Loucy (cell line): Measurements from ENCODE around the gene SHROOM3.
A peak's percentile ranks its signal among the peaks of the same experiment; 100 is the strongest.

Experiments
- H2AFZ ChIP-seq: fragments of 200-600 bp; sonication (generic); 2 replicates; pipeline ENCODE4 v1.6.0; 2016; ENCODE audit warnings: antibody characterized with exemption, mild to moderate bottlenecking, low read length, moderate library complexity
- H3F3A ChIP-seq: fragments of 200-600 bp; 2 replicates; pipeline ENCODE4 v1.6.0; 2016; ENCODE audit warnings: antibody characterized with exemption, low read depth, mild to moderate bottlenecking
- H3K27me3 ChIP-seq: fragments of 200-600 bp; sonication (generic); 2 replicates; pipeline ENCODE4 v1.6.1; 2014; ENCODE audit warnings: low read length, mild to moderate bottlenecking; ENCODE audit not compliant: insufficient read depth, poor library complexity, severe bottlenecking
- H3K36me3 ChIP-seq: fragments of 200-600 bp; sonication (generic); 2 replicates; pipeline ENCODE4 v1.6.1; 2016; ENCODE audit warnings: low read length; ENCODE audit not compliant: insufficient read depth
- H3K4me1 ChIP-seq: fragments of 200-600 bp; sonication (generic); 2 replicates; pipeline ENCODE4 v1.5.1; 2014; ENCODE audit warnings: low read length, mild to moderate bottlenecking; ENCODE audit not compliant: insufficient read depth, poor library complexity, severe bottlenecking
- H3K4me2 ChIP-seq: fragments of 200-600 bp; sonication (generic); 2 replicates; pipeline ENCODE4 v1.6.0; 2014; ENCODE audit warnings: antibody characterized with exemption, low read length, low read depth, mild to moderate bottlenecking; ENCODE audit not compliant: poor library complexity, severe bottlenecking
- H3K4me3 ChIP-seq: fragments of 200-600 bp; sonication (generic); 2 replicates; pipeline ENCODE4 v1.5.1; 2014; ENCODE audit warnings: low read length, mild to moderate bottlenecking, mixed read lengths; ENCODE audit not compliant: poor library complexity, severe bottlenecking
- H3K79me2 ChIP-seq: fragments of 200-600 bp; sonication (generic); 2 replicates; pipeline ENCODE4 v1.6.1; 2014; ENCODE audit warnings: low read length; ENCODE audit not compliant: insufficient read depth
- H3K9ac ChIP-seq: fragments of 200-600 bp; sonication (generic); 2 replicates; pipeline ENCODE4 v1.6.0; 2014; ENCODE audit warnings: mild to moderate bottlenecking, low read depth, low read length, moderate library complexity; ENCODE audit not compliant: poor library complexity, severe bottlenecking
- H3K9me2 ChIP-seq: fragments of 200-600 bp; sonication (generic); replicated peaks from 2 replicates; pipeline ENCODE4 v1.6.1; 2016; ENCODE audit warnings: low read depth, low read length, mixed read lengths
- H3K9me3 ChIP-seq: fragments of 200-600 bp; sonication (generic); 2 replicates; pipeline ENCODE4 v1.6.1; 2014; ENCODE audit warnings: mild to moderate bottlenecking, antibody characterized with exemption, low read length, low read depth; ENCODE audit not compliant: insufficient read depth
- H4K20me1 ChIP-seq: fragments of 200-600 bp; sonication (generic); 2 replicates; pipeline ENCODE4 v1.6.0; 2014; ENCODE audit warnings: antibody characterized with exemption, low read length, mild to moderate bottlenecking; ENCODE audit not compliant: insufficient read depth, poor library complexity, severe bottlenecking
- EZH2phosphoT487 ChIP-seq: fragments of 200-600 bp; IDR thresholded peaks from 2 replicates; pipeline ENCODE4 v1.6.1; 2018; ENCODE audit warnings: antibody characterized with exemption, mild to moderate bottlenecking, moderate library complexity, borderline replicate concordance
- TF ChIP-seq, protein P1 (sequence below): fragments of 200-600 bp; sonication (generic); conservative IDR thresholded peaks from 2 replicates; pipeline ENCODE4 v1.5.1; 2014; ENCODE audit warnings: mild to moderate bottlenecking, antibody characterized with exemption, low read length

SHROOM3 gene

GRCh38 chr4:76615999-76616398, 181.0 kb downstream of the SHROOM3 start:
- Histone ChIP-seq H3K4me3 (no peak overlapping the region), H3K9me3 (no peaks in the 10 kb centered on the region), H2AFZ (no peak overlapping the region), H3K4me1 (peaks cover 7% of the 10 kb centered on the region), H3K27me3 (no peaks in the 10 kb centered on the region), H3F3A (no peaks in the 10 kb centered on the region), H3K79me2 (no peaks in the 10 kb centered on the region), H3K9ac (no peak overlapping the region), H3K4me2 (no peak overlapping the region), H3K36me3 (no peaks in the 10 kb centered on the region), H4K20me1 (no peaks in the 10 kb centered on the region), H3K9me2 (no peaks in the 10 kb centered on the region)
- TF ChIP-seq EZH2phosphoT487 = no peak
- TF ChIP-seq, protein P1, sequence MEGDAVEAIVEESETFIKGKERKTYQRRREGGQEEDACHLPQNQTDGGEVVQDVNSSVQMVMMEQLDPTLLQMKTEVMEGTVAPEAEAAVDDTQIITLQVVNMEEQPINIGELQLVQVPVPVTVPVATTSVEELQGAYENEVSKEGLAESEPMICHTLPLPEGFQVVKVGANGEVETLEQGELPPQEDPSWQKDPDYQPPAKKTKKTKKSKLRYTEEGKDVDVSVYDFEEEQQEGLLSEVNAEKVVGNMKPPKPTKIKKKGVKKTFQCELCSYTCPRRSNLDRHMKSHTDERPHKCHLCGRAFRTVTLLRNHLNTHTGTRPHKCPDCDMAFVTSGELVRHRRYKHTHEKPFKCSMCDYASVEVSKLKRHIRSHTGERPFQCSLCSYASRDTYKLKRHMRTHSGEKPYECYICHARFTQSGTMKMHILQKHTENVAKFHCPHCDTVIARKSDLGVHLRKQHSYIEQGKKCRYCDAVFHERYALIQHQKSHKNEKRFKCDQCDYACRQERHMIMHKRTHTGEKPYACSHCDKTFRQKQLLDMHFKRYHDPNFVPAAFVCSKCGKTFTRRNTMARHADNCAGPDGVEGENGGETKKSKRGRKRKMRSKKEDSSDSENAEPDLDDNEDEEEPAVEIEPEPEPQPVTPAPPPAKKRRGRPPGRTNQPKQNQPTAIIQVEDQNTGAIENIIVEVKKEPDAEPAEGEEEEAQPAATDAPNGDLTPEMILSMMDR = no peak

DNA sequence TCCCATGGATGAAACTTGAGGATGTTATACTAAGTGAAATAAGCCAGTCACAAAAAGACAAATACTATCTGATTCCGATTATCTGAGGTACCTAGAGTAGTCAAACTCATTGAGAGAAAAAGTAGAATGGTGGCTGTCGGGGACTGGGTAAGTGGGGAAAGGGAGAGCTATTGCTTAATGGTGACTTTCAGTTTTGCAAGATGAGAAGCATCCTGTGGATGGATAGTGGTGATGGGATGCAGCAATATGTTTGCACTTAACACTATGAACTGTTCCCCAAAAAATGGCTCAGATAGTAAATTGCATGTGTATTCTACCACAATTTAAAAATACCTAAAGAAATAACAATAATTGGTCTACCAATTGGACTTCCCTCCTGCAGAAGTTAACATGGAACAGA, 181.5 kb downstream of the SHROOM3 start:
- Histone ChIP-seq H3K36me3 (no peaks in the 10 kb centered on the region), H3K79me2 (no peaks in the 10 kb centered on the region), H3K9me2 (no peaks in the 10 kb centered on the region), H3K9ac (no peak overlapping the region), H3K9me3 (no peaks in the 10 kb centered on the region), H3K4me2 (no peak overlapping the region), H3K4me1 (peaks cover 12% of the 10 kb centered on the region), H3K27me3 (no peaks in the 10 kb centered on the region), H2AFZ (no peak overlapping the region), H4K20me1 (no peaks in the 10 kb centered on the region), H3F3A (no peaks in the 10 kb centered on the region), H3K4me3 (no peak overlapping the region)
- TF ChIP-seq, protein P1 = no peak
- no peak for TF ChIP-seq EZH2phosphoT487

DNA sequence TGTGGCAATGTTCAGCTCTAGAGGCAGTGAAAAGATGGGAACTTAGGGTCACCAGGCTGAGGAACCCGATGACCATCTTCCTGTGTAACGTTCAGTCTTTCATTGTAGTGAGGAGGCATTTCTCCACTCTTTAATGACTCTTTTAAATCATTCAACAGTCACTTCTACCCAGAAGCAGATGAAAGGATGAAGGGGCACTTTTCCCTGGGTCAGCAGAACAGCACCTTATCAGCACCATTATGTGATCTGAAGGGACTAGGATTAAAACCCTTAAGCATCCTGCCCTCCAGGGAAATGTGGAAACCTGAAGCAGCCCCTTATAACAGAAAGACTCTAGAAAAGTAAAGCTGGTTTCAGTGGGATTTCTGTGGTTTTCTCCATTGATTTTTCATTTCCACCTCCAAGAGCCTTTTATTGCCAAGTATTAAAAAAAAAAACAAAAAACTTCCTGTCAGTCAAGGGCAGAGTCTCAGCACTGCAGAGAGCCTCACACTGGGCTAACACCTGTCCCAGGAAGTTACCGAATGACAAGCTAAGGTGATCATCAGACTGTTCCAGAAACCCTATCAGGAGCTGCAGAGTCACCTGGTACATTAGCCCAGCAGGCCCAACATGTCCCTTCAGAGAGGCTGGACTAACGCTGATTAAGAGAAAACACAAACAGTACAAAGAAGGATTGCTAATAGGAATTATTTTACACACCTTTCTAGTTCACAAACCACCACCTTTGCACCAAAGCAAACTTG, 185.9 kb downstream of the SHROOM3 start:
- H3K4me3 ChIP-seq = no peak overlapping the region
- H3K36me3 ChIP-seq = no peaks in the 10 kb centered on the region
- peaks cover 39% of the 10 kb centered on the region for H3K4me1 ChIP-seq
- H3K27me3 ChIP-seq = no peaks in the 10 kb centered on the region
- no peak for TF ChIP-seq EZH2phosphoT487
- TF ChIP-seq, protein P1 = no peak
- H3K9me3 ChIP-seq = no peaks in the 10 kb centered on the region
- no peaks in the 10 kb centered on the region for H4K20me1 ChIP-seq
- H3K79me2 ChIP-seq = no peaks in the 10 kb centered on the region
- H3K4me2 ChIP-seq = peak overlapping the region; percentile 34
- H3F3A ChIP-seq = 0 out of 2 replicates have a peak, but pooled peaks cover 2% of the 10 kb centered on the region
- H3K9me2 ChIP-seq = no peaks in the 10 kb centered on the region
- no peak overlapping the region for H3K9ac ChIP-seq
- H2AFZ ChIP-seq = no peak overlapping the region
